ENCODE results near the gene AADAT.
A peak's percentile ranks its signal among the peaks of the same experiment; 100 is the strongest.

AADAT gene

DNA sequence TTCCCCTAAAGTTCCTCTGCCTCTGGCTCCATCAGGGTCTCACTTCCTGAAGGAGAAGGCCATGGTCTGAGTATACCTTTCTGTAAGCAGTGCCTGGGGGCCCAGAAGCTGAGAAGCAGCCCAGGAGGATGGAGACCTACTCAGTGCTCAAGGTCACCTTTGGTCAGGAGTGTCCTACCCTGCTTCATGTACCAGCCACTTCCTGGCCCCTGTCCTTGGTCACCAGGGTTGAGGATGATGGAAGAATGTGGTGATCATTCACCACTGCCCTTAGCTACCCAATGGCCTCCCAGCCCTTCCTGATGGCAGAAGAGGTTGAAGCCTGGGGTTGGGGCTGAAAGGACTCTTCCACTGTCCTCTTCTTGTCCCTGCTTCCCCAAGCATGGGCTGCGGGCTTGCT is 54.5 kb downstream of the AADAT start:
- DNase-seq (ENCODE audit: low read depth in 4 of 4, low spot score in 1 of 4) = no peak

GRCh38 chr4:170033999-170034398 is 55.8 kb downstream of the AADAT start:
- no peak for DNase-seq (ENCODE audit: low read depth in 4 of 4, low spot score in 1 of 4)

DNA sequence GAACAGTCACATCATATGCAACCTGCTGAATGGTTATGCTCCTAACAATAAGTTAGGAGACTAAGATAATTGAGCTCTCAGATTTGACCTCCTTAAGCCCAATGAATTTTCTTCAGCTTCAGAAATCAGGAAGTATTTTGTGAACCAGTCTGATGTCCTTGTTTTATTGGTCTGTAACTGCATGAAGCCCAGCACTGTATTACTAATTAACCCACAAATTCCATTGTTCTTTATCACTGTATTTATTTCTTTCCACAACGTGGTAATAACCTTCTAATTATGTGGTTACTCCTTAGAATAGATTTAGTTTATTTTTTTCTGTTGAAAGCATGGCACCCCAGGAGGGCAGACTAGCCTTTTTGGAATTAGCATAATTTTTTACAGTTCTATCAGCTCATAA is 59.6 kb downstream of the AADAT start:
- no peak for DNase-seq (ENCODE audit: low read depth in 4 of 4, low spot score in 1 of 4)

DNA sequence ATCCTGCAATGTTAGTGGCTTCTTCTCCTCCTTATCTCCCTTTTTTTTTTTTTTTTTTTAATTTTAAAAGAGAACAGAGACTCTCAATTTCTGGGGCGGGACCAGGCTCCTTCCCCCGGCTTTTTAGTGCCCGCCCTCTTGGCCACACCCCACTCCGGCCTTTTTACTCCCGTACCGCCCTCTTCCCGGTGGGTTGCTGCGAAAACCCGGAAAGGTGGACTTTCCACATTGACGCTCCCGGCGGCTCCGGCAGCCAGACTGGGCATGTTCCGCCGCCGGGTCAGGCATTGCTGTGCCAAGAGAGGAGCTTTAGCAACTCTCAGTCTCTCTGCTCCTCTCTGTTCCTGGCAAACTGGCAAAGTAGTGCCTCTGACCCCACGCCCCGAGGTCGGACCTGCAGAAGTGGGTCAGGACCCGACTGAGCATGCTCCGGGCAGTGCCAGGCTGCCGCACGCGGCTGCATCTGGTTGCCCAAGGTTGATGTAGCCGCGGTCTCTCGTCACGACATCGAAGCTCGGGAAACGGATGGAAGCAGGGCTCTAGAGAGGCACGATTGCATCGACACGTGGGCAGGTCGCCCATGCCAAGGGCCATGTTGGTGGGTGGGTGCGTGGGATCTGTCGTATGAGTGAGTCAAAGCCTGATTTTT is 62.5 kb downstream of the AADAT start:
- DNase-seq (ENCODE audit: low read depth in 4 of 4, low spot score in 1 of 4) = peak; percentile 81 to 86 (median 83)

DNA sequence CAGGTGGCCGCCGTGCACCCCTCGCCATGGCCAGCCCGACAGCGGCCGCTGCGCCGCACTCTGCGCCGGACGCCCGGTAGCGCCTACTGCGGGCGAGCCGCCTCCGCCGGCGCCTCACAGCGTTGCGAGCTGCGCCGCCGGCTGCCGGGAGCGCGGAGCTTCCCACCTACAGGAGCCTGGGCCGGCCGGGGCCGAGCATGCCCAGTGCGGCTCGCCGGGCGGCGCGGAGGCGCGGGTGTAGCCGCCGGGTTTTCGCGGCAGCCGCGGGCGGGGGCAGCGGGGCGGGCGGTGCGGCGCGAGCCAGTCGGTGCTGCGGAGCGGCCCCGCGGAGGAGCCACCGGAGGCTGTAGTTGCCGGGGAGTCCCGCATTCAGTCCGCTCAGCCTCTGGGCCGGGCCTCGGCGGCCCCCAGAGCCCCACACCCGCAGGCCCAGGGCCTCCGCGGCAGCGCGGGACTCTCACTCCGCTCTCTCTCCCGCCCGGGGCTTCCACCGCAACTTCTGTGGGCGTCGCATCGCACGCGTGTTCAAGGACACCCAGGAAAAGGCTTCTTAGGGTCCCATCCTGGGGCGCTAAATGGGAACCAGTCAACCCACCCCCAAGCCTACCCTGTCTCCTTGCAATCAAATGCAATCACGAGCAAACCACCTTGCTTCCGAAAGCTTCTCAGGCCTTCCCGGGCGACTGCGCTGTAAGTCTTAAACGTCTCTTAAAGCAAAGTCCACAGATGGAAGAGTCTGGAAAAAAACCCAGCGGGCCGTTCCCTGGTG is 63.3 kb downstream of the AADAT start, which contains the start of gene MFAP3L:
TSS of gene MFAP3L (minus strand) at position 143 of the 769 bp plus-strand sequence. CDS start 20,518 bp downstream, outside the sequence.
- DNase-seq (ENCODE audit: low read depth in 4 of 4, low spot score in 1 of 4) = peak; percentile 56 to 77 (median 66)

GRCh38 chr4:170025523-170026252 is 64.1 kb downstream of the AADAT start:
- peak in 2 of 4 experiments; percentile 0 to 1 for DNase-seq (ENCODE audit: low read depth in 4 of 4, low spot score in 1 of 4)

DNA sequence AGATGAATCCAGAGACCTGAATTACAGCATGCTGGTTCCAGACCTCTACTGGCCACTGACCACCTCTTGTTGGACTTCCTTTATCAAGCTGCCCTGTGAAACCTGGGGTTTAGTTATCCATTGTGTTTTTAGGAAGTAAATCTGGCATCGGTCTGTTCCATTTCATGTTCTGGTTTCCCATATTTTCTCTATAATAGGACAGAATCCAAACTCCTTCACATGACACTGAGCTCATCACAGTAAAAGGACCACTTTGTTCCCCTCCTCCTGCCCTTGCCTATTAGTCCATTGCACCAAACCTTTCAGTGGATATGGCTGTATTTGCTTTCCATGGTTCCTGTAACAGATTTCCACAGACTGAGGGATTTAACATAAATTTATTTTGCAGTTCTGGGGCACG is 67.5 kb downstream of the AADAT start:
- no peak for DNase-seq (ENCODE audit: low read depth in 4 of 4, low spot score in 1 of 4)

- no peak for DNase-seq (ENCODE audit: low read depth in 4 of 4, low spot score in 1 of 4)
Observed at GRCh38 chr4:170017252-170017651, 72.5 kb downstream of the AADAT start.

DNA sequence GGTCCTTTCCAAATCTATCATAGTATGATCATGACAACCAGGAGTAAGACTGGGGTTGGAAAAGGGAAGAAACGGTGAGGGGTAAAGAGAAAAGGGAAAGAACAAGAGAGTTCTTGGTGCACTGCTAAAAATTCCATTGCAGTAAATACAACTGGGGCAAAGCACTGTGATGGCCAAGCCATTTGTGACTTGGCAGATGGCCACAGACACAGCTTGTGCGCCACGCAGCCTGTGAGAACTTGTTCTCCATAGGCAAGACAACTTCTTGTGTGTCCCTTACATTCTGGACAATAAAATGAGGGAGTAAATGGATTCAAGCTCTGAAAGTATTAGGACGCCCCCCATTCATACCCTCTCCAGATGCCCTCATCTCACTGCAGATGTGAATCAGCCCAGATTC is 74.5 kb downstream of the AADAT start:
- DNase-seq (ENCODE audit: low read depth in 4 of 4, low spot score in 1 of 4) = no peak

- DNase-seq (ENCODE audit: low read depth in 4 of 4, low spot score in 1 of 4) = no peak
Observed at GRCh38 chr4:170014359-170015011, 75.3 kb downstream of the AADAT start.

DNA sequence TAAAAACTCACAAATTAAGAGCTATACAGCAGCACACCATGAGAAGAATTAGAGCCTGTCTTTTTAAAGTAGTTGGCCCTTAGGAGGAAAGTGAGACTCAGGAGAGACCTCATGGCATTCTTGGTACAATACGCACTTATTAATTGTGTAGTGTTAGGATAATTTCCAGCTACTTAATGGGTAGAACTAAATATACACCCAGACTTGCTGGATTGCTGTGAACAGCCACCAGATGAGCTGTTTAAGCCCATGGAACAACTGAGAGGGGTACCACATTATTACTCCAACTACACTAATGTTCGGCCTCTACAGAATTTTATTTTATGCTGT is 77.2 kb downstream of the AADAT start:
- no peak for DNase-seq (ENCODE audit: low read depth in 4 of 4, low spot score in 1 of 4)

DNA sequence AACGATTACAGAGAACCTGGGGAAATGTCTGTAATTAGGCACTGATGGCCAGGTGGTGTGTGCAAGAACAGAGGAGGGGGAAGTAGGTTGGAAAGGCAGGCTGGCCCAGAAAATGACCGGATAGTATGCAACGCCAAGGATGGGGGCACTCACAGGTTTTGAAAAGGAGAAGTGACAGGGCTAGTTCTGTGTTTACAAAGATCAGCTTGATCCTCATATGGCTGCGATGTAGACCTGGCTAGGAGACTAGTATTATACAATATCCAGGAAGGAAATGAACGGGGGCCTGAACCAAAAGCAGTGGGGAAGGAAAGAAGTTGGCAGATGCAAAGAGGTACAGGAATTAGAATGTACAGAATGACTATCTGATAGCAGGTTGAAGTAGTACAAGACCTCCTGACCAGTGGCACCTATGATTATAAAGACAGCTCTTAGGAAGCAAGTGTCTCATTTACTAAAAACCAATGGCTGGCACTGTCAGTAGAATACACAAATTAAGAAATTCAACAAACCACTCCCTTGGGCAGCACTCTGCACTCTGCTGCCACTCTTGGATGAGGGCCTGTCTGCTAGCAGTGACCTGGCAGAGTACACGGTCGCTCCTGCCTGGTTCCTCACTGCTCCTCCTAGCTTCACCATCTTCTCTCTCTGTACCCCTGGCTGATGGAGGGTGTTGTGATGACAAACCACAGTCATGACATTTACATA is 77.7 kb downstream of the AADAT start:
- DNase-seq (ENCODE audit: low read depth in 4 of 4, low spot score in 1 of 4) = no peak

Measured in stimulated activated CD4-positive, alpha-beta T cell treated with anti-CD3 and anti-CD28 coated beads, Interleukin-1b, Interleukin-23, amount 100 ng/mL, for 24 hours (primary cell).